Heart left ventricle (tissue), 13 donors: Measurements from ENCODE around the gene TRIM15.

Source experiments
- CTCF ChIP-seq, 12 donors: fragments of 200-600 bp; sonication (generic) in 4 of 12; IDR thresholded peaks; one replicate each; pipeline versions ENCODE4 v1.5.0 to v1.8.0; 2018 to 2022; ENCODE audit warnings: antibody characterized with exemption in 12 of 12, mild to moderate bottlenecking in 5 of 12
- POLR2A ChIP-seq, 2 donors: fragments of 450-650 bp; IDR thresholded peaks; one replicate each; pipeline ENCODE4 v1.6.1; 2017; ENCODE audit warnings: antibody characterized with exemption in 2 of 2, mild to moderate bottlenecking in 2 of 2, moderate library complexity in 2 of 2
- donor health status: ischemic (EF 13 %, LVEDD 7.1; RV severe dilation, severe dysfunction).
- donor health status: DM: no; HTN: yes; CAD: no.
- donor health status: DM: no; HTN: no; CAD: no.
- donor health status: ischemic (EF 25% LVEDD 6.9; RV normal size, moderate dysfunction).
- donor health status: ischemic (EF 25% LVEDD 5.7; RV mildly dilated, moderate dysfunction).
- donor health status: ischemic (EF 35%, LVEDD 5.7; RV mildly dilated, moderate dysfunction).
- donor health status: nonischemic (EF 11% LVEDD 7.7; RV severe dilation, severe dysfunction).
- donor health status: DM: yes; HTN: yes; CAD: no.
- donor health status: PGD.
- donor health status: ischemic (EF 29% LVEDD 5.4; RV normal size, mild dysfunction).
- donor health status: nonischemic (EF 23%, LVEDD 6.1; RV moderate dilation, normal function).

- TF ChIP-seq POLR2A (IDR thresholded peaks at IDR 0.05) (no peak), CTCF (IDR thresholded peaks at IDR 0.05) (no peak)
These were observed 6.6 kb upstream of the TRIM15 start for GRCh38 chr6:30156774-30157173.
